GM19438 (cell line): ENCODE results near the gene YY1AP1.
"Not testable (repeated sequence)": the region's sequence is repeated elsewhere in the genome, so short reads cannot be mapped to it uniquely, and the experiment has no call there.

Experiments
- ATAC-seq: cut with Tn5 transposase; IDR thresholded peaks from one replicate; pipeline ENCODE4 v1.9.1; 2021; ENCODE audit warnings: low read depth; ENCODE audit not compliant: unreplicated experiment

Gene YY1AP1

GRCh38 chr1:155695608-155696007, 7.0 kb upstream of the YY1AP1 start:
- no peak for ATAC-seq

DNA sequence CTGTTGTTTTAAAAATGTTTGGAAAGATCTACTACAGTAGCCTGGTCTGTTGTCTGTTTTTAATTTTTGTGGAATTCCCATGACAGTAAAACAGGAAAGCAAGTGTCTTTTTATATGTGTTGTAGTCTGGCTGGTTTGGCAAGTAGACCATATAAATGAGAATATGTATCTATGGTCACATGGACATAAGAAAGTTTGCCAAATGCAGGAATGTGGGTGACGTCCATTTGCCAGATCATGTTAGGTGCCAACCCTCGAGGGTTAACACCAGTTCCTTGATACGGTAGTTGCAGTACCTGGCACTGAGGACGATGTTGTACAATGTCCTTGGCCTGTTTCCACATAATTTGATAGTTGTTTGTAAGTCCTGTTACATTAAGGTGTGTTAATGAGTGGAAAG, 6.5 kb upstream of the YY1AP1 start:
- ATAC-seq = no peak

DNA sequence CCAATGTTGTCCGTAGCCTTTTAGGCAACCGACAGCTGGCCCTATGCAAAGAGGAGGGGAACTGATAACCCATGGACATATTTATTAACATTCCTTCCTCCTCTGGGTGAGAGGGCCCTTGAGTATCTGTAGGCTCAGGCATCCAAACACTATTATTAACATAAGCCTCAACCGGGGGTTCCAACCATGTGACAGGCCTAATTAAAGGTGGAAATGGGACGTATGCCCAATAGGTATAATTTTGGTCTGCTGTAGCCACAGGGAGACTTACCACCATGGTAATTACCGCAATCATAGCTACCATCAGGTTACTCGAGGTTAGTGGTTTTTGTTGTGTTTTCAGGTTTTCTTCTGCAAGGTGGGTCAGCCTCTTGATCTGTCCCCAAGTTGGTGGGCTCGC, 5.6 kb upstream of the YY1AP1 start:
- ATAC-seq = no peak

GRCh38 chr1:155691992-155692528, 3.5 kb upstream of the YY1AP1 start:
- ATAC-seq = no peak

- ATAC-seq = not testable (repeated sequence)
These were observed 570 bp upstream of the YY1AP1 start, which contains the start of gene DAP3 for GRCh38 chr1:155689081-155689607. Gene DAP3 (plus strand): TSS chr1:155689091. CDS start chr1:155709780, 20,689 bp downstream.

- peak; percentile 19 for ATAC-seq
These were observed 760 bp downstream of the YY1AP1 start for GRCh38 chr1:155687705-155688323.

DNA sequence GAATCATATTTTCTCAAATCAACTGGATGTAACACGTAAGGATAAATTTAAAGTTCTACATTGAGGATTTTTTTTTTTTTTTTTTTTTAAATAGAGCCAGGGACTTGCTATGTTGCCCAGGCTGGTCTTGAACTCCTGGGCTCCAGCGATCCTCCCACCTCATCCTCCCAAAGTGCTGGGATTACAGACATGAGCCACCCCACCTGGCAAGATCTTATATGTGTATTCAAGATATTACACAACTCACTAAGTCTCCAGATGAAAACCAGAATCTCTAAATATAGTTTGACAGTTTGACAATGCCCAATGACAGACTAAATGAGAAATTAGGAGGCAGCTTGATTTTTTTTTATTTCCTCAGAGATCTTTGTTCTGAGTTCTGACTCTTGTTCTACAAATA, 6.8 kb downstream of the YY1AP1 start:
- ATAC-seq = no peak

DNA sequence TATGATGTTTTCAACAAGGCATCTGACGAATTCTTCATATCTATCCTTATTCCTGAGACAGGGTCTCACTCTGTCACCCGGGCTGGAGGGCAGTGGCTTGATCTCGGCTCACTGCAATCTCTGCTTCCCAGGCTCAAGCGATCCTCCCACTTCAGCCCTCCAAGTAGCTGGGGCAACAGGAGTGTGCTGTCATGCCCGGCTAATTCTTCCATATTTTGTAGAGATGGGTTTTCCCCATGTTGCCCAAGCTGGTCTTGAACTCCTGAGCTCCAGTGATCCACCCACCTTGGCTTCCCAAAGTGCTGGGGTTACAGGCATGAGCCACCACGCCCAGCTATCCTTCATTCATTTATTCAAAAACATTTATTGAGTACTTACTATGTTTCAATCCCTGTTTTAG, 8.0 kb downstream of the YY1AP1 start:
- ATAC-seq = no peak

- not testable (repeated sequence) for ATAC-seq
These were observed 9.6 kb downstream of the YY1AP1 start for GRCh38 chr1:155678992-155679391.

DNA sequence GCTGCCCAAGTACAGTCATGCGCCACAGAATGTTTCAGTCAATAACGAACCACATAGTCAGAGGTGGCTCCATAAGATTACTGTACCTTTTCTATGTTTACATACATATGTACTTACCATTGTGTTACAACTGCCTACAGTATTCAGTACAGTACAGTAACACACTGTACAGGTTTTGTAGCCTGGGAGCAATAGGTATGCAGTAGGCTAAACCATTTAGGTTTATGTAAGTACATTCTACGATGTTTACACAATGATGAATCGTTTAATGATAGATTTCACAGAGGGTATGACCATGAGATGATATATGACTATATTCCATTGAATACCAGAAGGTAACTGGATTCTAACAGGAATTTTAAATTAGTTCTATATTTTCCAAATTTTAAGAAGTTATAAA, 10.5 kb downstream of the YY1AP1 start:
- ATAC-seq = no peak

DNA sequence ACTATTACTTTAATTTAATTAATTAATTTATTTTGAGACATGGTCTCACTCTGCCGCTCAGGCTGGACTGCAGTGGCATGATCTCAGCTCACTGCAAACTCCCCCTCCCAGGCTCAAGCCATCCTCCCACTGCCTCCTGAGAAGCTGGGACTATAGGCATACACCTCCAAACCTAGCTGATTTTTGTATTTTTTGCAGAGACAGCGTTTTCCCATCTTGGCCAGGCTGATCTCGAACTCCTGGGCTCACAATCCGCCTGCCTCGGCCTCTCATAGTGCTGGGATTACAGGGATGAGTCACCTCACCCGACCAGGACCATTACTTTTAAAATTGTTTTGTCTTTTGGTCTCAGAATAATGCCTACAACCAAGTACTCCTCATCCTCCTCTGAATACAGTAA, 15.6 kb downstream of the YY1AP1 start:
- no peak for ATAC-seq

DNA sequence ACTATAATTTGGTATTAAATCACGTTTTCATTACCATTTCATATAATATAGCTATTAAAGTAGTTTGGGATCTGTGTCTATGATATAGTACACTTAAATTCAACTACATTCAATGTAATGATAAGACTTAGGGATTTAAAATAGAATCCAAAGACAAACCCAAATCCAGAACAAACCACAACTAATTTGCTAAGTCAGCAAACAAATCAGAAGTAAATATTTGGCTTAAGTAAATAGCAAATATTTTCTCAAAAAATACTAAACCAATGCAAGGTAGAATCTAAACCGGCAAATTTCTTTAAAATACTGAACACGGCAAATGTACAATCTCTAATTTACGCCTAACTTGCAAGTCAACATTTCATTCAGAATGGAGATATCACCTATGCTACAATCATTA, 16.8 kb downstream of the YY1AP1 start:
- no peak for ATAC-seq

- no peak for ATAC-seq
These were observed 19.1 kb downstream of the YY1AP1 start for GRCh38 chr1:155669233-155670162.

DNA sequence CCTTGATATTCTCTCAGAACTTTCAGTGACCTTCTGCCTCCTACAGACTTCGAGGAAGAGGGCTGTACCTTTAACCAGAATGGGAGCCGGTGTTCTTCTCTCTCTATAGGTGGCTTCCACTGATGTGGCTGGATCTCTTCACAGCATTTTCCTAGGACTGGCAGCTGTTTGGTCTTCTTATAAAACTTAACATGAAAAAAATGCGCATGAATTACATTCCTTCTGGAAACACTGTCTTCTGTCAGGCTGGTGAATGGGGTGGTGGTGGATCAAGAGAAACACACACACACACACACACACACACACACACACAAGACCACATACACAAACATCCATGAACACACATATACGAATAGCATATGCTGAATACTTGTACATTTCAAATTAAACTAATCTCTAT, 27.3 kb downstream of the YY1AP1 start:
- not testable (repeated sequence) for ATAC-seq

GRCh38 chr1:155657463-155657862, 31.1 kb downstream of the YY1AP1 start:
- ATAC-seq = no peak

DNA sequence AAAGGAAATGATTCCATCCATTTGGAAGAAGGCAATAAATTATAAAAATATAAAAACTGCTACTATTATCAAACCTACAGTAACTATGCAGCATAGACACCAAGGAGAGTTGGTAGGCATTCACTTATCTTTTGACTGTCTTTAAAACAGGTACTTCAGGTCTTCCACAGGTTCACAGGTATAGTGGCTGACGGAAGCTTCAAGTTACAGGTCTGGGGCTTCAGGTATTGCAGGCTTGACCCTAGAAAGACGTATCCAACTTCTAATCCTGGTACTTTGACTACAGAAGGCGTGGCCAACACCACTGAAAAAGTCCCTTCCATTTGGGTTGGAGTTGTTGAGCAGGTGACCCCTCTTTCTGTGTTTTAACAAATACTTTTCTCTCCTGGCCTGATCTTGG, 35.6 kb downstream of the YY1AP1 start:
- ATAC-seq = no peak

GRCh38 chr1:155651861-155652661, 36.5 kb downstream of the YY1AP1 start:
- no peak for ATAC-seq

GRCh38 chr1:155650231-155650757, 38.3 kb downstream of the YY1AP1 start:
- ATAC-seq = no peak

DNA sequence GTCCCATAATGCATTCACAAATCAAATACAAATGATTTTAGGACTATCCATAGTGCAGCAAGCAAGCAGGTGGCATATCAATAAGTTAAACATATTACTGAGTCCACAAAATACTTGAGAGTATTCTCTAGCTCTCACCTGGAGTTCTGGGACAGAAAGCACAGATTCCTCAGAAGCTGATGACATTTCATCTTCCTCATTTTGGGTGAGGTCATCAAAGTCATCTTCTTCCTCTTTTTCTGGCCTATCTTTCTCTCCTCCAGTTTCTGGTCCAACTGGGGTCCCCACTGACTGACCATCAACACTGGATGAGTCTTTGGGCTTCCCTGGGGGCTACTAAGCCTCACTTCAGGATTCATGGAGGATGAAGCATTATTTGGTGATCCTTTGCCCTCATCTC, 38.9 kb downstream of the YY1AP1 start:
- ATAC-seq = no peak
